Measurements from ENCODE around the gene DNAH17.

The DNAH17 gene

DNA sequence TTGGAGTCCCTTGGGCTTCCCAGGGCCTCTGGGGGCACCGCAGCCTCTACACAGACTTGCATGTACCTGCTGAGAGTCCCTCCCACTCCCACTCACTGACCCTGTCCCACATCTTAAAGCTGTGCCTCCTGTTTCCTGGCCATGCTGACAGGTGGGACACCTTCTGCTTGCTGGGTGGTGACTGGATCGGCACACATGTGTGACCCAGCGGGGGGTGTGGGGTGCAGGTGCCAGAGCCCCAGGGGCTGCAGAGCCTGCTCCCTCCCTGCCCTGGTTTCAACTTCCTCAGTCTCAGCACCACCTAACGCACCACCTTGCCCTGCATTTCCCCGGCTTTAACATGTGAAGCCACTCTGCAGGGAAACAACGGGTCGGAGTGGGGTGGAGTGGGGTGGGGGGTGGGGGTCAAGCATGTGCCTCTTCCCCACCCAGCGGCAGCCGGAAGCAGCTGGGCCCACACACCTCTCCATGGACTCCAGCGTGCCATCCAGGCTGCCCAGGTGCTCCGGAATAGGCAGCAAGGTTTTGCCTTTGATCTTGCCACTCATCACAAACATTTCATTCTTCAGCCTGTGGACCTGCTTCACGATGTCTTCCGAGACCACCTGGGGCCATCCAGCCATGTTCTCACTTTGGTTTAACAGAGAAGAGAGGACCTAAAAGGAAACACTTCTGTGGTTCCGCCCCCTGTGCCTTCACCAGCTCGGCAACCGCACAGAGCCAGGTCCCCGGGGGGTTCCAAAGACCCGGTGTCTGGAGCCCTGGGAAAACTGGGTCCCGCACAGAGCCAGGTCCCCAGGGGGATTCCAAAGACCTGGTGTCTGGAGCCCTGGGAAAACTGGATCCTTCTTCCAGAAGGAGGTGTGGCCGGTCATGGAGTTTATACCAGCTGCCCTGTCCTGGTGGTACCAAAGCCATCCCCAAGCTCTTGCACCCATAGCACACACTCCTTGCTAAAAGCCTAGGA lies 4.7 kb downstream of the DNAH17 start:
- no peak for DNase-seq

DNA sequence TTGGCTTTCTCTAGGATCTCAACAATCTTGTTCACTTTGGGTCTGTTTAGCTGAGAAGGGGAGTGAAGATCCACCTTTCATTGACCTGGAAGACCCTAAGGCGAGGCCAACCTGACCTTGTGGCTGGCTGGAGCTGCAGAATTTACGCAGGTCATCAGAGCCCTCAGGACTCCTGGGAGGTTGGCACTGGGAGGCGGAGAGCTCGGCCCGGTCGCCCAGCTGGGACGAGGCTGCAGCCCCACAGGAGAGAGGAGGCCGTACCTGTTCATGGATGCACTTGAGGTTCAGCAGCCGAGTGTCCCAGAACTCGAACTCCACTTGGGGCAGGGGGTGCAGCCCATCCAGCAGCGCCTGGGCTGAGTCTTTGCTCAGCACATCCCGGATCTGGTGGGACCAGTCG lies 5.9 kb downstream of the DNAH17 start:
- DNase-seq = no peak

DNA sequence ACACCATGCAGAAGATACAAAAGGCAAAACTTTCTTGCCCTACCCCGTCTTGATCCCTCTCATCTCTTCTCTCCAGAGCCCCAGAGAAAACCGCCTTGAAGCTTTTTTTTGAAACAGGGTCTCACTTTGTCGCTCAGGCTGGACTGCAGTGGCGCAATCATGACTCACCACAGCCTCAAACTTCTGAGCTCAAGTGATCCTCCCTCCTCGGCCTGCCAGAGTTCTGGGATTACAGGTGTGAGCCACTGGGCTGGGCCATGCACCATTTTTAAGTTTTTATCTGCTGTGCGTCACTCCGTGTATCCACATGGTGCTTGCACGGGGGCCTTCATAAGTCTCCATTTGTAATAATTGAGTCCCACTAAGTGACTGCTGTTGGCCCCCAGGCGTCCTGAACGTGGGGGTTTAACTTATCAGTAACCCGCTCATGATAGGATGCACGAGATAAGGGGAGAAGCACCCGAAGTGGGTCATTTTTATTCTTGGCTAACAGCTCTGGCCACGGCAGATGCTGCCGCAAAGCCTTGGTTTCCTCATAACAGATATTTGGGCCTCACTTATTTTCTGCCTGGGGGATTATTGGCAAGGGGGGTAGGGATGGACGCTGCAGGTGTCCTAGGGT lies 8.6 kb downstream of the DNAH17 start:
- peak; percentile 50 for DNase-seq

- no peak for DNase-seq
These were observed 9.2 kb downstream of the DNAH17 start for GRCh38 chr17:78567991-78568390.

- no peak for DNase-seq
These were observed 10.2 kb downstream of the DNAH17 start for GRCh38 chr17:78566947-78567346.

GRCh38 chr17:78563189-78564145 lies 13.7 kb downstream of the DNAH17 start:
- no peak for DNase-seq

- no peak for DNase-seq
These were observed 14.5 kb downstream of the DNAH17 start for GRCh38 chr17:78562734-78563133.

DNA sequence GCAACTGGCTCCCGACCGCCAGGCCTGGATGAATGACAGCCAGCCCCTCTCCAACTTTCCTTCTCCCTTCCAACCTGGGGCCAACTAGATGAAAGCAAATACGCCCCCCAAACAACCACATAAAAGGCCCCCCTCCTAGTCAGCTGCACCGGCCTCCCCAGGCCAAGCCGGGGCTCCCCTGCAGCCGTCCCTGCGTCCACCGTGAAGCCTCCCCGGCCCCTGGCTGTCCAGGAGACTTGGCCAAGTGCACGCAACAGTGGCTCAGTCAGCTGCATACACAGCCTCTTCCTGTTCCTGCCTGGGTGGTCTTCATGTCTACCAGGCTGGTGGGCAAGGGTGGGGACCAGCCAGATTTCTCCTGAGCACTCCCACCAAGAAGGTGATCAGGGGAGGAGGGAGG lies 16.0 kb downstream of the DNAH17 start:
- no peak for DNase-seq

DNA sequence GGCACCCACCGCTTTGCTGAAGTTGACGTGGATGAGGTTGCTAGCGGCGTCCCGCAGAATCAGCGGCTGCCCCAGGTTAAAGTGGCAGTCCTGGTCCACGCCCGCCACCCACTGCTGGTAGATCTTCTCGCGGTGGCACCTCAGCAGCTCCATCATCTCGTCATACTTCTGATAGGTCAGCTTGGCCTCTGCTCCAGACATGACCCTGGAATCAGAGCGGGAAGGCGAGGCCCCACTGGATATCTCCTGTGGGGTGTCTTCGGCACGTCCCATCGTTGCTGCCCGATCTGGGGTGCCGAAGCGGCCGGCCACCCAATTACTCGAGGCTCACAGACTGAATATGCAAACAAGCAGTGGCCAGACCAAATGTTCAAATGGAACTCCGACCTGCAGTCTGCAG lies 16.5 kb downstream of the DNAH17 start:
- DNase-seq = no peak

- DNase-seq = no peak
These were observed 17.3 kb downstream of the DNAH17 start for GRCh38 chr17:78559749-78560368.

GRCh38 chr17:78558989-78559388 lies 18.2 kb downstream of the DNAH17 start:
- no peak for DNase-seq

- peak; percentile 33 for DNase-seq
These were observed 18.9 kb downstream of the DNAH17 start for GRCh38 chr17:78558181-78558850.

GRCh38 chr17:78557598-78558039 lies 19.6 kb downstream of the DNAH17 start:
- peak; percentile 18 for DNase-seq

DNA sequence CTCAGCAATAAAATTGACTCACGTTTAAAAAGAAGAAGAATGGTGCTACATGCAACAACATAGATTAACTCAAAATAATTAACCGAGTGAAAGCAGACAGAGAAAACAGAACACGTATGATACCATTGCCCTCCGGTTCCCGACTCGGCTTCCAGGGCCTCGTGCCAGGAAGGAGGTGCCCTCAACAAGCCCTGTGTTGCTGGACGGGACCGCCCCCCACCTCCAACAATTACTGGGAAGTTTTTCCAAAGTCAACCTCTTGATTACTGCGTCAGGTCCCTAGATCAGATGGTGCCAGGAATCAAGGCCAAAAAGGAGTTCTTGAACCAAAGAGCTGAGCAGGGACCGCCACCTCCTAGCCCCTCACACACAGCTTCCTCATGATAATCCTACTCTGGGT lies 20.4 kb downstream of the DNAH17 start:
- DNase-seq = no peak

DNA sequence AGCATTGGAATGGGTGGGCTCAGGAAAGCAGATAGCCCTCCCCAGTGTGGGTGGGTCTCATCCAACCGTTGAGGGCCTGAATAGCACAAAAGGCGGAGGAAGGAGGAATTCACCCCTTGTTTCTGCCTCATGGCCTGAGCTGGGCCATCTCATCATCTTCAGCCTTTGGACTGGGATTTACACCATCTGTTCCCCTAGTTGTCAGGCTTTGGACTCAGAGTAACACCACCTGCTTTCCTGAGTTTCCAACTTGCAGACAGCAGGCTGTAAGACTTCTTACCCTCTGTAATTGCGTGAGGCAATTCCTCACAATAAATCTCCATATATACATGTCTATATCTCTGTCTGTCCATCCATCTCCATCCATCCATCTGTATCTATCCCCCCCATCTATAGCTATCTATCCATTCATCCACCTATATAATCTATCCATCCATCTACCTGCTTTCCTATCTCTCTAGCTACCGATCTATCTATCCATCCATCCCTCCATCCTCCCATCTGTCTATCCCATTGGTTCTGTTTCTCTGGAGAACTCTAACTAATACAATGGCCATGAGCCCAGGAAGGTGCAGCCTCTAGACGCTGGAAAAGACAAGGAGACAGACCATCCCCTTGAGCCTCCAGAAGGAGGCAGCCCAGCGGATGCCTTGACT lies 21.3 kb downstream of the DNAH17 start:
- no peak for DNase-seq

GRCh38 chr17:78550464-78550863 lies 26.7 kb downstream of the DNAH17 start:
- no peak for DNase-seq

GRCh38 chr17:78548725-78549124 lies 28.5 kb downstream of the DNAH17 start:
- no peak for DNase-seq

- no peak for DNase-seq
These were observed 30.2 kb downstream of the DNAH17 start for GRCh38 chr17:78547035-78547434.

GRCh38 chr17:78546476-78546875 lies 30.7 kb downstream of the DNAH17 start:
- no peak for DNase-seq

DNA sequence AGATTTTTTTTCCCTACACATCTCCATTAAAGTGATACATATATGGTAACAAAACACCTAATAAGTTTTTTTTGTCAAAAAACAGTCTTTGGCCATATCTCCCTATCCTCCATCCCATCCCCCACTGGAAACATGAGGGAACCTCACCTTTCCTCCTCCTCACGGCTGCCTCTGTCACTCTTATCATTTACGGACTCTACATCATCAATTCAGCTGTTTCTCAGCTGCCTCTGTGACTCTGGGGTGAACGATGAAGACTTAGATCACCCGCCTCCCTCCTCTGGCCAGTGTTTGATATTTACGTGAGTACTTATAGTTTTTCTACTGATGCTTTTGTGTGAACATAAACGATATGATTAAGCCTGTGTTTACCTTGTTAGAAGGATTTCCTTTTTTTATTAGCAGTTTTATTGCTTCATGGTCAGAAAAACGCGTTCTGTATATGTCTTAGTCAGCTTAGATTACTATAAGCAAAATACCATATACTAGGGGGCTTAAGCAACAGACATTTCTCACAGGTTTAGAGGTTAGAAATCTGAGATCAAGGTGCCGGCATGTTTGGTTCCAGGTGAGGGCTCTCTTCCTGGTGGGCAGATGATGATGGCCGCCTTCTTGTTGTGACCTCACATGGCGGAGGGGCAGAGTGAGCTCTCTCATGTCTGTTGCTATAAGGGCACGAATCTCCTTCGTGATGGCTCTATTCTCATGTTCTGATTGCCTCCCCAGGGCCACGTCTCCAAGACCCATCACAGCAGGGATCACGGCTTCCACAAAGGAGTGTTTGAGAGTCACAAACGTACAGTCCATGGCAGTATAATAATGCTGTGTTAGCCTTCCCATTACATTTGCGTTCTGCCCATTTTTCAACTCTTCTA lies 32.1 kb downstream of the DNAH17 start:
- no peak for DNase-seq
